SK-N-SH (cell line): ENCODE measurements around the gene KNDC1. TPM values are rescaled to one million over a fixed set of nuclear protein-coding genes. Genes with fewer than 3 reads are reported as not detected.
A peak's percentile ranks its signal among the peaks of the same experiment; 100 is the strongest.

Experiments used
- CTCF ChIA-PET: fragments of 300-600, 350-600 bp; formaldehyde crosslinking; extraction: SDS; loops from one replicate; lab custom pipeline; 2021; lab: Yijun Ruan, JAX
- POLR2A ChIA-PET: fragments of 350-600 bp; sonication (Branson Sonifier 250); formaldehyde crosslinking; extraction: SDS; loops from one replicate; lab custom pipeline; 2020; ENCODE audit warnings: antibody characterized with exemption, inconsistent platforms; lab: Yijun Ruan, JAX
- DNase-seq: peaks from one replicate; pipeline ENCODE4 v3.0.0; 2012
- H2AFZ ChIP-seq: fragments of 200-600 bp; sonication (generic); 2 replicates; pipeline ENCODE4 v1.8.1; 2016; ENCODE audit warnings: antibody characterized with exemption, mild to moderate bottlenecking, low read depth
- H3F3A ChIP-seq: fragments of 200-600 bp; sonication (generic); replicated peaks from 2 replicates; pipeline ENCODE3; 2016; ENCODE audit warnings: antibody characterized with exemption, mild to moderate bottlenecking; ENCODE audit not compliant: insufficient read depth
- H3K27ac ChIP-seq, 2 experiments: fragments of 200-500 bp in 1 of 2; fragments of 200-600 bp in 1 of 2; sonication (Bioruptor generic) in 1 of 2; sonication (generic), shearing (Covaris generic) in 1 of 2; 2 replicates each; pipeline versions ENCODE4 v1.5.1 to v1.6.1; 2014 to 2016; ENCODE audit warnings: low read depth in 2 of 2, inconsistent platforms in 1 of 2, low read length in 1 of 2, mild to moderate bottlenecking in 1 of 2, mixed read lengths in 1 of 2
- H3K27me3 ChIP-seq: fragments of 200-600 bp; sonication (generic), shearing (Covaris generic); 2 replicates; pipeline ENCODE4 v1.6.1; 2016; ENCODE audit warnings: mixed run types; ENCODE audit not compliant: insufficient read depth
- H3K36me3 ChIP-seq, 2 experiments: fragments of 200-500 bp in 1 of 2; fragments of 200-600 bp in 1 of 2; sonication (Bioruptor generic) in 1 of 2; sonication (generic) in 1 of 2; replicated peaks in 1 of 2; 2 replicates each; pipeline versions ENCODE3 to v1.5.1; 2014 to 2016; ENCODE audit warnings: low read length in 1 of 2, mild to moderate bottlenecking in 1 of 2; ENCODE audit not compliant: insufficient read depth in 2 of 2, control insufficient read depth in 1 of 2
- H3K4me1 ChIP-seq, 2 experiments: fragments of 200-500 bp in 1 of 2; fragments of 200-600 bp in 1 of 2; sonication (Bioruptor generic) in 1 of 2; sonication (generic), shearing (Covaris generic) in 1 of 2; 2 replicates each; pipeline versions ENCODE4 v1.5.1 to v1.6.1; 2014 to 2016; ENCODE audit warnings: low read depth in 1 of 2, low read length in 1 of 2, mixed run types in 1 of 2; ENCODE audit not compliant: insufficient read depth in 2 of 2, control insufficient read depth in 1 of 2
- H3K4me2 ChIP-seq: fragments of 200-600 bp; sonication (generic), shearing (Covaris generic); 2 replicates; pipeline ENCODE4 v1.6.1; 2017; ENCODE audit warnings: mixed run types
- H3K4me3 ChIP-seq, 2 experiments: fragments of 200-500 bp in 1 of 2; fragments of 200-600 bp in 1 of 2; sonication (Bioruptor generic) in 1 of 2; sonication (generic), shearing (Covaris generic) in 1 of 2; 2 replicates each; pipeline versions ENCODE4 v1.5.1 to v1.8.1; 2014 to 2016; ENCODE audit warnings: low read depth in 2 of 2, inconsistent platforms in 1 of 2, low read length in 1 of 2, mild to moderate bottlenecking in 1 of 2, mixed read lengths in 1 of 2, moderate library complexity in 1 of 2
- H3K79me2 ChIP-seq: fragments of 200-600 bp; sonication (generic); 2 replicates; pipeline ENCODE4 v1.8.1; 2017; ENCODE audit warnings: mild to moderate bottlenecking; ENCODE audit not compliant: insufficient read depth
- H3K9ac ChIP-seq: fragments of 200-600 bp; sonication (generic); 2 replicates; pipeline ENCODE4 v1.6.1; 2017; ENCODE audit warnings: mixed run types
- H3K9me2 ChIP-seq: fragments of 200-600 bp; sonication (generic); 2 replicates; pipeline ENCODE4 v1.6.1; 2017; ENCODE audit warnings: mixed run types
- H3K9me3 ChIP-seq: fragments of 200-600 bp; sonication (generic); 2 replicates; pipeline ENCODE4 v1.6.1; 2017; ENCODE audit warnings: mixed run types, mild to moderate bottlenecking, moderate library complexity
- H4K20me1 ChIP-seq: fragments of 200-600 bp; sonication (generic); 2 replicates; pipeline ENCODE4 v1.6.1; 2017; ENCODE audit warnings: mild to moderate bottlenecking, mixed run types; ENCODE audit not compliant: insufficient read depth
- CHD2 ChIP-seq: fragments of 150-350 bp; IDR thresholded peaks from 2 replicates; pipeline ENCODE4 v1.6.1; 2018; ENCODE audit warnings: low read length; ENCODE audit not compliant: partially characterized antibody
- EP300 ChIP-seq, 2 experiments: IDR thresholded peaks; 2 replicates each; pipeline versions ENCODE4 v1.4.0 to v1.6.1; 2012; ENCODE audit warnings: borderline replicate concordance in 1 of 2, low read depth in 1 of 2, low read length in 1 of 2
- GATA2 ChIP-seq: sonication (generic); formaldehyde crosslinking; IDR thresholded peaks from 2 replicates; pipeline ENCODE4 v1.5.0; 2020; ENCODE audit warnings: mild to moderate bottlenecking, missing genetic modification reagents
- JUND ChIP-seq: IDR thresholded peaks from 2 replicates; pipeline ENCODE4 v1.4.0; 2012
- MAX ChIP-seq: IDR thresholded peaks from 2 replicates; pipeline ENCODE4 v1.4.0; 2012; ENCODE audit warnings: low read depth
- MXI1 ChIP-seq: IDR thresholded peaks from 2 replicates; pipeline ENCODE4 v1.6.1; 2012; ENCODE audit warnings: mild to moderate bottlenecking, low read depth, low read length, improper control_type of control experiment
- POLR2AphosphoS5 ChIP-seq: IDR thresholded peaks from 2 replicates; pipeline ENCODE4 v1.6.1; 2012; ENCODE audit warnings: low read depth, low read length
- RCOR1 ChIP-seq: fragments of 150-350 bp; IDR thresholded peaks from 2 replicates; pipeline ENCODE4 v1.6.1; 2017; ENCODE audit warnings: antibody characterized with exemption, low read length
- YY1 ChIP-seq: IDR thresholded peaks from 2 replicates; pipeline ENCODE4 v1.4.0; 2012; ENCODE audit warnings: low read depth, mild to moderate bottlenecking
- ZBTB33 ChIP-seq: IDR thresholded peaks from 2 replicates; pipeline ENCODE4 v1.4.0; 2012; ENCODE audit warnings: low read depth, borderline replicate concordance
- WGBS: methylation state at CpG from one replicate; pipeline ENCODE4 v1.1.6; 2017; ENCODE audit warnings: low lambda C conversion rate; 5-methylcytosine and 5-hydroxymethylcytosine counted together
- polyA plus RNA-seq, 3 experiments: library from polyadenylated mRNA; depleted of rRNA; stranded (reverse); fragments of >200 nt; gene quantifications; 2 replicates each; pipeline ENCODE4 v1.2.3, GENCODE V29; 2012
- TF ChIP-seq, protein P1 (sequence below): fragments of 150-350 bp; IDR thresholded peaks from 2 replicates; pipeline ENCODE4 v1.6.1; 2016; ENCODE audit warnings: mild to moderate bottlenecking, low read depth, low read length
- TF ChIP-seq, protein P2 (sequence below): fragments of 150-350 bp; IDR thresholded peaks from 2 replicates; pipeline ENCODE4 v1.6.1; 2017; ENCODE audit warnings: antibody characterized with exemption, low read length, low read depth, borderline replicate concordance

KNDC1 gene
- polyA plus RNA-seq, 1 of the 3 experiments (the other 2 are of a cell fraction) = 1.4 TPM

DNA sequence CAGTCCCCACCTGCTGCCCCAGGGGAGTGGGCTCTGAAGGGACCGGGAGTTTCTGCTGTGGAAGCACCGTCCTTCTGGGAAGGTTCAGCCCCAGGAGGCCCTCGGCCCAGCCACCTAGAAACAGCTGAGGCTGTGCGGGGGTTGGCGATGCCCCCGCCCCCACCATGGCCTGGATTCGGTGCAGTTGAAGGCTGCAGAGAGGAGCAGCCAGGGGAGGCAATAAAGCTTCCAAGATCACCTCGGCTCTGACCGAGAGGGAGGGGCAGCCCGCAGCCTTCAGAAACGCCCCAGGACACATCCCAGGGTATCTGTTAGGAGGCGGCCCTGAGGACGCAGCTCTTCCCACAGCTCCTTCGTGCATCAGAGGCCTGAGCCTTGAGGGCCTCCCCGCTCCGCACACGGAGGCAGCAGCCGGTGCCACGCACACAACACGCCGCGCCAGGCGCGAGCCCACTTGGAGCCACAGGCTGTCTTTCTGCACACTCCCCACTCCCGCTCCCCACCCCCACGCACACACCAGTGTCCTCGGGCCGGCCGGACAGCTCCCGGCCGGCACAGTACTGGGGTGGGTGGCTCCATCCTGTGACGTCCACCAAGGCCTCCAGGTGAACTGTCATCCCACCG lies 1.6 kb downstream of the KNDC1 start:
- no peak for DNase-seq
- Histone ChIP-seq H3K4me3 (peak overlapping the region in 1 of 2 experiments; percentile 67; a peak in 2 of 4 replicates), H3K9ac (no peak overlapping the region), H3K9me3 (no peaks in the 10 kb centered on the region), H3K4me1 (peaks cover 0 to 22% of the 10 kb centered on the region in 2 experiments; a peak in 1 of 4 replicates), H3K9me2 (no peaks in the 10 kb centered on the region), H4K20me1 (no peaks in the 10 kb centered on the region), H3F3A (peaks cover 4% of the 10 kb centered on the region), H3K27ac (no peak overlapping the region), H3K36me3 (no peaks in the 10 kb centered on the region), H3K79me2 (no peaks in the 10 kb centered on the region), H3K4me2 (peak overlapping the region; percentile 89), H3K27me3 (0 out of 2 replicates have a peak, but pooled peaks cover 3% of the 10 kb centered on the region), H2AFZ (no peak overlapping the region)
- ChIA-PET POLR2A (no interaction called here), CTCF (interaction anchor here (1.0 kb wide), 1 partner anchor 507 kb away, joined by 3 read pairs; no protein-coding TSS in a partner anchor)
- TF ChIP-seq MXI1 (no peak), ZBTB33 (no peak), POLR2AphosphoS5 (no peak), JUND (no peak), EP300 (IDR thresholded peaks at IDR 0.05; ENCODE audit: borderline replicate concordance in 1 of 2, low read depth in 1 of 2, low read length in 1 of 2) (no peak), YY1 (no peak), CHD2 (no peak), RCOR1 (no peak), MAX (no peak), GATA2 (no peak)
- TF ChIP-seq, protein P1, sequence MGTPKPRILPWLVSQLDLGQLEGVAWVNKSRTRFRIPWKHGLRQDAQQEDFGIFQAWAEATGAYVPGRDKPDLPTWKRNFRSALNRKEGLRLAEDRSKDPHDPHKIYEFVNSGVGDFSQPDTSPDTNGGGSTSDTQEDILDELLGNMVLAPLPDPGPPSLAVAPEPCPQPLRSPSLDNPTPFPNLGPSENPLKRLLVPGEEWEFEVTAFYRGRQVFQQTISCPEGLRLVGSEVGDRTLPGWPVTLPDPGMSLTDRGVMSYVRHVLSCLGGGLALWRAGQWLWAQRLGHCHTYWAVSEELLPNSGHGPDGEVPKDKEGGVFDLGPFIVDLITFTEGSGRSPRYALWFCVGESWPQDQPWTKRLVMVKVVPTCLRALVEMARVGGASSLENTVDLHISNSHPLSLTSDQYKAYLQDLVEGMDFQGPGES = no peak
- TF ChIP-seq, protein P2, sequence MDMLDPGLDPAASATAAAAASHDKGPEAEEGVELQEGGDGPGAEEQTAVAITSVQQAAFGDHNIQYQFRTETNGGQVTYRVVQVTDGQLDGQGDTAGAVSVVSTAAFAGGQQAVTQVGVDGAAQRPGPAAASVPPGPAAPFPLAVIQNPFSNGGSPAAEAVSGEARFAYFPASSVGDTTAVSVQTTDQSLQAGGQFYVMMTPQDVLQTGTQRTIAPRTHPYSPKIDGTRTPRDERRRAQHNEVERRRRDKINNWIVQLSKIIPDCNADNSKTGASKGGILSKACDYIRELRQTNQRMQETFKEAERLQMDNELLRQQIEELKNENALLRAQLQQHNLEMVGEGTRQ = no peak
- WGBS = 74% methylated on average over 19 of the region's 33 CpGs
